Left kidney (tissue), 2 donors: ENCODE results near the gene TTC17. TPM values are rescaled to one million over a fixed set of nuclear protein-coding genes. Genes with fewer than 3 reads are reported as not detected.

Experiments used
- DNase-seq: peaks from one replicate; pipeline ENCODE4 v3.0.0-alpha.2; 2013
- polyA plus RNA-seq: library from polyadenylated mRNA; unstranded; fragments of 120-200 nt; gene quantifications from one replicate; pipeline ENCODE4 v1.2.1, GENCODE V29; 2013; ENCODE audit not compliant: insufficient read length

The TTC17 gene
- polyA plus RNA-seq, 1 donor, result 182 TPM

GRCh38 chr11:43537833-43538615 lies 179.3 kb downstream of the TTC17 start:
- no peak for DNase-seq

- no peak for DNase-seq
Measured at GRCh38 chr11:43541993-43542392, 183.3 kb downstream of the TTC17 start.

- DNase-seq, result no peak
Measured at GRCh38 chr11:43542750-43543712, 184.3 kb downstream of the TTC17 start.

Other genes with a start within 250 kb of the TTC17 start
- 138 TPM for gene API5, start 46.9 kb upstream of the TTC17 start, polyA plus RNA-seq